ENCODE measurements around the gene BACH1.

The BACH1 gene

GRCh38 chr21:29360799-29361765 lies 62.4 kb downstream of the BACH1 start:
- CTCF ChIA-PET = interaction anchor here (1.2 to 4.2 kb wide), 8 partner anchors 10 to 488 kb away, joined by 3 to 24 read pairs (median 7); no protein-coding TSS in a partner anchor

DNA sequence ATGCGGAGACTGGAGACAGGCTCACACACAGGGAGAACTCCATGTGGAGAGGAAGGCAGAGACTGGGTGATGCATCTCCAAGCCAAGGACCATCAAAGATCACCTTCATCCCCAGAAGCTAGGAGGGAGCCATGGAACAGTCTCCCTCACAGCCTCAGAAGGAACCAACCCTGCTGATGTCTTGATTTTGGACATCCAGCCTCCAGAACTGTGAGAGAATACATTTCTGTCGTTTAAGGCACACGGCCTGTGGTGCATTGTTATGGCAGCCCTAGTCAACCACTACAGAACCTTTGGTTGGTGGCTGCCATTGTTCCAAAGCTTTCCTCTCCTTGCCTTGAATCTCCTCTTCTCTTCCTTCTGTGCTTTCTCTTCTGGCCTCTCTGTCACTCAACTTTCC lies 64.0 kb downstream of the BACH1 start:
- no peak for DNase-seq (ENCODE audit: low read depth, low spot score)
- ChIA-PET CTCF (interaction anchor here (1.0 to 4.2 kb wide), 3 partner anchors 8 to 15 kb away, joined by 3 to 24 read pairs (median 4); no protein-coding TSS in a partner anchor), POLR2A (no interaction called here)
- TF ChIP-seq, protein P1, sequence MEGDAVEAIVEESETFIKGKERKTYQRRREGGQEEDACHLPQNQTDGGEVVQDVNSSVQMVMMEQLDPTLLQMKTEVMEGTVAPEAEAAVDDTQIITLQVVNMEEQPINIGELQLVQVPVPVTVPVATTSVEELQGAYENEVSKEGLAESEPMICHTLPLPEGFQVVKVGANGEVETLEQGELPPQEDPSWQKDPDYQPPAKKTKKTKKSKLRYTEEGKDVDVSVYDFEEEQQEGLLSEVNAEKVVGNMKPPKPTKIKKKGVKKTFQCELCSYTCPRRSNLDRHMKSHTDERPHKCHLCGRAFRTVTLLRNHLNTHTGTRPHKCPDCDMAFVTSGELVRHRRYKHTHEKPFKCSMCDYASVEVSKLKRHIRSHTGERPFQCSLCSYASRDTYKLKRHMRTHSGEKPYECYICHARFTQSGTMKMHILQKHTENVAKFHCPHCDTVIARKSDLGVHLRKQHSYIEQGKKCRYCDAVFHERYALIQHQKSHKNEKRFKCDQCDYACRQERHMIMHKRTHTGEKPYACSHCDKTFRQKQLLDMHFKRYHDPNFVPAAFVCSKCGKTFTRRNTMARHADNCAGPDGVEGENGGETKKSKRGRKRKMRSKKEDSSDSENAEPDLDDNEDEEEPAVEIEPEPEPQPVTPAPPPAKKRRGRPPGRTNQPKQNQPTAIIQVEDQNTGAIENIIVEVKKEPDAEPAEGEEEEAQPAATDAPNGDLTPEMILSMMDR (IDR thresholded peaks at IDR 0.05; ENCODE audit: insufficient read depth, low read length, missing control alignments) = no peak
- no peak overlapping the region for H3K4me3 ChIP-seq (ENCODE audit: low read depth, low read length)

More at GRCh38 chr21:29360799-29361765, 62.4 kb downstream of the BACH1 start:
- POLR2A ChIA-PET = no interaction called here
- DNase-seq (ENCODE audit: low read depth, low spot score) = no peak
- TF ChIP-seq, protein P1 (IDR thresholded peaks at IDR 0.05; ENCODE audit: insufficient read depth, low read length, missing control alignments) = no peak
- no peak overlapping the region for H3K4me3 ChIP-seq (ENCODE audit: low read depth, low read length)

- no peak for DNase-seq (ENCODE audit: low read depth, low spot score)
- H3K4me3 ChIP-seq (ENCODE audit: low read depth, low read length) = no peak overlapping the region
- CTCF ChIA-PET = interaction anchor here (1.2 to 1.5 kb wide), 2 partner anchors 10 to 201 kb away, joined by 4 read pairs; no protein-coding TSS in a partner anchor
- TF ChIP-seq, protein P1 (IDR thresholded peaks at IDR 0.05; ENCODE audit: insufficient read depth, low read length, missing control alignments) = no peak
- POLR2A ChIA-PET = no interaction called here
Observed at GRCh38 chr21:29365661-29366265, 67.0 kb downstream of the BACH1 start.

DNA sequence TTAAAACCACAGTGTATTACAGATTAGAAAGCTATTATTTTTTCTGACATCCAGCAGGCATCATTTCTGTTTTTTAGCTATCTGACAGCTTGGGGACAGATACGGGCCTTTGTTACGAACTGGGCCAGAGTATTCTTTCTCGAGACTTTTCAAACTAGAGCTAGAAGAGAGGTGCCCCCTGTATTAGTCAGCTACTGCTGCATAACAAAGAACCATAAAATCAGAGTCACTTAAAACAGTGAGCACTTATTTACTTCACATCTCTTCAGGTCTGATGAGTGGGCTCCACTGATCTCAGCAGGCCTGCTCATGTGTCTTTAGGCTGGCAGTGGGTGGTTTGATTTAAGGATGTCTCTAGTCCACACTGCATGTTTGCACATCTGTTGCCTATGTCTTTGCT lies 67.8 kb downstream of the BACH1 start:
- no peak for DNase-seq (ENCODE audit: low read depth, low spot score)
- ChIA-PET POLR2A (interaction anchor here (1.0 kb wide), 1 partner anchor 66 kb away, joined by 3 read pairs; no protein-coding TSS in a partner anchor), CTCF (interaction anchor here (1.5 kb wide), 1 partner anchor 9 kb away, joined by 4 read pairs; no protein-coding TSS in a partner anchor)
- TF ChIP-seq, protein P1 (IDR thresholded peaks at IDR 0.05; ENCODE audit: insufficient read depth, low read length, missing control alignments) = no peak
- no peak overlapping the region for H3K4me3 ChIP-seq (ENCODE audit: low read depth, low read length)

GRCh38 chr21:29367335-29367734 lies 68.6 kb downstream of the BACH1 start:
- TF ChIP-seq, protein P1 (IDR thresholded peaks at IDR 0.05; ENCODE audit: insufficient read depth, low read length, missing control alignments) = no peak
- no peak for DNase-seq (ENCODE audit: low read depth, low spot score)
- no peak overlapping the region for H3K4me3 ChIP-seq (ENCODE audit: low read depth, low read length)
- ChIA-PET POLR2A (interaction anchor here (1.0 kb wide), 1 partner anchor 67 kb away, joined by 3 read pairs; no protein-coding TSS in a partner anchor), CTCF (interaction anchor here (1.0 to 1.7 kb wide), 2 partner anchors 9 to 203 kb away, joined by 3 to 4 read pairs; no protein-coding TSS in a partner anchor)
